ENCODE results near the gene LRRC71. TPM values are rescaled to one million over a fixed set of nuclear protein-coding genes. Genes with fewer than 3 reads are reported as not detected.

The LRRC71 gene
- polyA plus RNA-seq, 4 donors, result 0.07 to 0.13 TPM; not detected in 2

DNA sequence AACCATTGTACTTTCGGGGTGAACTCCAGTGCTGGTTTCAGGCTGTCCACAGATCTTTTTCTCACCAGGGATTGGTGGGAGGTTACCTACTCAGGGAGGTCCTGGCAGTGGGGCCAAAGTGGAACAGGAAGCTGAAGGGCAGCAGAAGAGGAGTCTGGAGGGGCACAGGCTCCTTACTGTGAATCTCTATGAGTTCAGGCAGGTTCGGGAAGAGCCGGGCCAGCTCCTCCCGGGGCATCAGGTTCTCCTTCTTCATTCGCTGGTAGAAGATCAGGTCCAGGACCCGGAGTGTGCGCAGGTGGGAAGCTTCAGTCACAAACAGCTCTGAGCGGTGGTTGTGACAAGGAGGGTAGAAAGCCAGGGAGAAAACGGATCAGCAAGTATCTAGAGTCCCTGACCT lies 26.7 kb downstream of the LRRC71 start:
- Histone ChIP-seq H3K36me3 (ENCODE audit: control insufficient read depth in 3 of 3, insufficient read depth in 2 of 3, low read depth in 1 of 3, low read length in 3 of 3) (peaks cover 8 to 82% (median 14%) of the 10 kb centered on the region in 3 donors), H3K4me3 (ENCODE audit: low read depth in 1 of 3, low read length in 3 of 3) (no peak overlapping the region), H3K27me3 (ENCODE audit: control insufficient read depth in 3 of 3, insufficient read depth in 3 of 3, low read length in 3 of 3) (no peaks in the 10 kb centered on the region), H3K4me1 (ENCODE audit: control insufficient read depth in 3 of 3, insufficient read depth in 2 of 3, low read depth in 1 of 3, low read length in 2 of 3) (no peaks in the 10 kb centered on the region), H3K9me3 (ENCODE audit: control insufficient read depth in 2 of 2, insufficient read depth in 1 of 2, low read depth in 1 of 2, low read length in 1 of 2) (no peaks in the 10 kb centered on the region), H3K27ac (ENCODE audit: low read depth in 1 of 3, low read length in 2 of 3) (no peak overlapping the region)
- 90 to 98% (median 93%) methylated on average over 9 of the region's 9 CpGs for WGBS, 3 donors
- no peak for DNase-seq
- FAIRE-seq, result no peak

DNA sequence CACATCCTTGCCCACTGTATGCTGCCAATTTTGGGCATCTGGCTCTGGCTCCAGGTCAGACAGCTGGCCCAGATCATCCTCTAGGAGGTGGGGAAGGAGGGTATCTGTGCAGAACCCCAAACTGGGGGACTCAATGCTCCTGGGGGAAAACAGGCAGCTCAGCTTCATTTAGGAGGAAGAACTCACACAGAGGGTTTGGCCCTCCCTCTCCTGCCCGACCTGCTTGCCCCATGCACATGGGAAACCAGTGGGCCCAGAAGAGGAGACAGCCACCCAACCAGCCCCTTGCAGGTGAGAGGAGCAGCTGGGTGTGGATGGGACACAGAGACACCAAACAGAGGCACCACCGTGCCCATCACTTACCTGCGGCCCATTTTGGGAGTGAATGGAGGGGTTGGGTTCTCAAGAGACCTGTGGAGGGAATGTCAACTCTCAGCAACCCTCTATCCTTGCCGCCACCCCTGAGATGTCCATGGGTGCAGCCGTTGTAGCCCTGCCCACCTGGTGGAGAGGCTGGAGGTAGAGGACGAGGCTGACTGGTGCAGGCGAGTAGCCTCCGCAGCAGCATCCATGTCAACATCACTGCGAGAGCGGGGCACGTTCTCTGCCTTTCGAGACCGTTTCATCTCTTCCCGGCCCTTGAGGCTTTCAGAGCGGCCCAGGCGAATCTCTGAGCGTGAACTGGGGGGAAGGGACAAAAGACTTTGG lies 27.5 kb downstream of the LRRC71 start:
- DNase-seq, result no peak
- no peak for FAIRE-seq

DNA sequence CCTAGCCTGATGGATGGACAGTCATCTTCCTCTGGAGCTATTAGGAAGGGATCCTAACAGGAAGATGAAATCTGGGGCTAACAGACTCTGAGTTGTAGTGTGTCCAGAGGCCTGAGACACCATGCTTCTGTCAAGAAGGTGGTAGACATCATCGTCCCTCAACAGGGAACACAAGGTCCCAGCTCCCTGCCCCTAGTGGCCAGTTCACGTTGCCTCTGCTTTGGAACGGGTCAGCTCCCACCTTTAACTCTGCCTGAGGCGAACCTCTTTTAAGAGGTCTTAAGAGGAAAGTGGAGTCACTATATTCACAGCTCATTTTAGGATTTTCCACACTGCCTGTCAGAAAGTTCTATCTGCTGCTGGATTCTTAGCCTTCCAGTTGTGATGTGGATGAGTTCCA lies 28.3 kb downstream of the LRRC71 start:
- Histone ChIP-seq H3K27me3 (ENCODE audit: control insufficient read depth in 3 of 3, insufficient read depth in 3 of 3, low read length in 3 of 3) (no peaks in the 10 kb centered on the region), H3K4me1 (ENCODE audit: control insufficient read depth in 3 of 3, insufficient read depth in 2 of 3, low read depth in 1 of 3, low read length in 2 of 3) (no peaks in the 10 kb centered on the region), H3K36me3 (ENCODE audit: control insufficient read depth in 3 of 3, insufficient read depth in 2 of 3, low read depth in 1 of 3, low read length in 3 of 3) (peaks cover 2 to 78% (median 16%) of the 10 kb centered on the region in 3 donors), H3K9me3 (ENCODE audit: control insufficient read depth in 2 of 2, insufficient read depth in 1 of 2, low read depth in 1 of 2, low read length in 1 of 2) (no peaks in the 10 kb centered on the region), H3K4me3 (ENCODE audit: low read depth in 1 of 3, low read length in 3 of 3) (no peak overlapping the region), H3K27ac (ENCODE audit: low read depth in 1 of 3, low read length in 2 of 3) (no peak overlapping the region)
- DNase-seq (no peak), FAIRE-seq (no peak)
- 78 to 87% (median 79%) methylated on average over 4 of the region's 4 CpGs for WGBS, 3 donors

More for the DNA sequence above, 27.5 kb downstream of the LRRC71 start:
- no peaks in the 10 kb centered on the region for H3K27me3 ChIP-seq (ENCODE audit: control insufficient read depth in 3 of 3, insufficient read depth in 3 of 3, low read length in 3 of 3)
- no peak overlapping the region for H3K27ac ChIP-seq (ENCODE audit: low read depth in 1 of 3, low read length in 2 of 3)
- no peaks in the 10 kb centered on the region for H3K9me3 ChIP-seq (ENCODE audit: control insufficient read depth in 2 of 2, insufficient read depth in 1 of 2, low read depth in 1 of 2, low read length in 1 of 2)
- 94 to 96% (median 95%) methylated on average over 17 of the region's 17 CpGs for WGBS, 3 donors
- no peaks in the 10 kb centered on the region for H3K4me1 ChIP-seq (ENCODE audit: control insufficient read depth in 3 of 3, insufficient read depth in 2 of 3, low read depth in 1 of 3, low read length in 2 of 3)
- H3K36me3 ChIP-seq (ENCODE audit: control insufficient read depth in 3 of 3, insufficient read depth in 2 of 3, low read depth in 1 of 3, low read length in 3 of 3), result peaks cover 2 to 82% (median 15%) of the 10 kb centered on the region in 3 donors
- no peak overlapping the region for H3K4me3 ChIP-seq (ENCODE audit: low read depth in 1 of 3, low read length in 3 of 3)

DNA sequence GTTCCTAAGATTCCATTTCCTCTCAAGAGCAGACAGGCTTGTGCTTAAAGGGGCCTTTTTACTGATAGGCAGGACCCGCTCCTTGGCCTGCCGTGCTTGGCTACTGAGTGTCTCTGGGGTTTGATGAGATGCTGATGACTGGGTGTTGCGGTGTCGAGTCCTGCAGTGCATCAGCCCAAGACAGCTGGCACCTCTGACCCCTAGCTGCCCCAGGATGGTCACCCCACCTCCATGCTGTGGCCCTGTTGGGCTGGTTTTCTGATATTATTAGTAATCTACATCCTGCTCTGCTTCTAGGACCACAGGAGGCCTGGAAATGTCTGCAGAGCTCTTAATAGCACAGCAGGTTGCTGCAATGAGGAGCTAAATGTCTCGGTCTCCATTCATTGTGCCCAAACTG lies 28.7 kb downstream of the LRRC71 start:
- WGBS, 3 donors, result 87 to 96% (median 95%) methylated on average over 5 of the region's 5 CpGs
- no peak for FAIRE-seq
- Histone ChIP-seq H3K4me1 (ENCODE audit: control insufficient read depth in 3 of 3, insufficient read depth in 2 of 3, low read depth in 1 of 3, low read length in 2 of 3) (no peaks in the 10 kb centered on the region), H3K27ac (ENCODE audit: low read depth in 1 of 3, low read length in 2 of 3) (no peak overlapping the region), H3K27me3 (ENCODE audit: control insufficient read depth in 3 of 3, insufficient read depth in 3 of 3, low read length in 3 of 3) (no peaks in the 10 kb centered on the region), H3K9me3 (ENCODE audit: control insufficient read depth in 2 of 2, insufficient read depth in 1 of 2, low read depth in 1 of 2, low read length in 1 of 2) (no peaks in the 10 kb centered on the region), H3K4me3 (ENCODE audit: low read depth in 1 of 3, low read length in 3 of 3) (no peak overlapping the region), H3K36me3 (ENCODE audit: control insufficient read depth in 3 of 3, insufficient read depth in 2 of 3, low read depth in 1 of 3, low read length in 3 of 3) (peaks cover 2 to 77% (median 16%) of the 10 kb centered on the region in 3 donors)
- DNase-seq, result no peak

DNA sequence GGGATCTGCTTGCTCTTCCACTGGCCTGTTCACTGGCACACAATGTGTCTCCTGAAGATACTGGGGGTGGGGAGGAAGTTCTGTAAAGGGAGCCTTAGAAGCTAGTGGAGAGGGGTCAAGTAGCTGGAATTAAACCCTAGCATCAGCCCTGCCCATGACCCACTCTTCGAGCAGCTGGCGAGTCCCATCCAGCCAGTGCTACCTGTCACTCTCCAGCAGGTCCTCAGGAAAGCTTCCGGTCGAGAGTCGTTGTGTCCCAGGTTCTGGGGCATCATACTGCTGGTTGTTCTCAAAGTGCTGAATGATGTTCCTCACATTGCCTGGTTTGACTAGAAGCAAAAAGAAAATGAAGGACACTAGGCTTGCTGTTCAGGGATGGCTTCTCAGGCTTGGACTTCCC lies 30.9 kb downstream of the LRRC71 start:
- Histone ChIP-seq H3K27me3 (ENCODE audit: control insufficient read depth in 3 of 3, insufficient read depth in 3 of 3, low read length in 3 of 3) (no peaks in the 10 kb centered on the region), H3K9me3 (ENCODE audit: control insufficient read depth in 2 of 2, insufficient read depth in 1 of 2, low read depth in 1 of 2, low read length in 1 of 2) (no peaks in the 10 kb centered on the region), H3K36me3 (ENCODE audit: control insufficient read depth in 3 of 3, insufficient read depth in 2 of 3, low read depth in 1 of 3, low read length in 3 of 3) (peaks cover 7 to 74% (median 10%) of the 10 kb centered on the region in 3 donors), H3K27ac (ENCODE audit: low read depth in 1 of 3, low read length in 2 of 3) (no peak overlapping the region), H3K4me1 (ENCODE audit: control insufficient read depth in 3 of 3, insufficient read depth in 2 of 3, low read depth in 1 of 3, low read length in 2 of 3) (no peaks in the 10 kb centered on the region), H3K4me3 (ENCODE audit: low read depth in 1 of 3, low read length in 3 of 3) (no peak overlapping the region)
- FAIRE-seq (no peak), DNase-seq (no peak)
- 91 to 96% (median 94%) methylated on average over 5 of the region's 5 CpGs for WGBS, 3 donors

DNA sequence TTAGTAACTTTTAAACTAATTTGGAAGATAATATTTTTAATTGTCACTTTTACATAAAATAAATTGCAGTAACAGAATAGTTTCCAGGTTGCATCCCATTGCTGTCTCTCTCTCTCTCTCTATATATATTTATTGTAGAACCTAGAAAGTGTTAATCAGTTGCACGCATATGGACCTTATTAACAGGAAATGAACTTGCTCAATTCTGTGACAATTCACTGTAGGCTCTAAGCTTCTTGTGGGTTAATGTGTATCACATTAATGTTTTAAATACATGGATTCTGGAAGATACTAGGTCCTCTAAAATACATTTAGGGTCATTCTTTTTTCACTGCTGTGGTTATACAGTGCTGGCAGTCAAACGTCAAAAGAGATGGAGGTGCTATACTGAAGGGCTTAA lies 33.1 kb downstream of the LRRC71 start:
- Histone ChIP-seq H3K27me3 (ENCODE audit: control insufficient read depth in 3 of 3, insufficient read depth in 3 of 3, low read length in 3 of 3) (no peaks in the 10 kb centered on the region), H3K9me3 (ENCODE audit: control insufficient read depth in 2 of 2, insufficient read depth in 1 of 2, low read depth in 1 of 2, low read length in 1 of 2) (no peaks in the 10 kb centered on the region), H3K36me3 (ENCODE audit: control insufficient read depth in 3 of 3, insufficient read depth in 2 of 3, low read depth in 1 of 3, low read length in 3 of 3) (peaks cover 7 to 64% (median 11%) of the 10 kb centered on the region in 3 donors), H3K4me1 (ENCODE audit: control insufficient read depth in 3 of 3, insufficient read depth in 2 of 3, low read depth in 1 of 3, low read length in 2 of 3) (no peaks in the 10 kb centered on the region), H3K27ac (ENCODE audit: low read depth in 1 of 3, low read length in 2 of 3) (no peak overlapping the region), H3K4me3 (ENCODE audit: low read depth in 1 of 3, low read length in 3 of 3) (no peak overlapping the region)
- DNase-seq (no peak), FAIRE-seq (no peak)
- WGBS, 3 donors, result 81 to 92% (median 85%) methylated on average over 2 of the region's 2 CpGs

DNA sequence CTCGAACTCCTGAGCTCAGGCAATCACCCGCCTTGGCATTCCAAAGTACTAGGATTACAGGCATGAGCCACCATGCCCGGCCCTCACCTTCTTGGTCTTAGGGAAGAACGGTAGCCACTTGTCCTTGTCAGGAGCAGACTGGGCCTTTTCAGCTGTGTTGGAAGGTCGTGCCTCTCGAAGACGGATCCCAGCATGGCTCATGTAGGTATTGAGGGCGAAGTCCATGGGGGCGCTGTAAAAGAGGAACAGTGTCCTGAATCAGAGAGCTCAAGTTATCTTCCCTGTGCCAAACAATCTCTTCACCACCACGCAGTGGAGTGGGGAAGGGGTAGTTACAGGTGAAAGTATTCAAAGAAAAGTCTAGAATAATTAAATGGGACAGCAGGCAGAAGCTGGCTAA lies 35.9 kb downstream of the LRRC71 start:
- peak; percentile 25 to 63 for DNase-seq
- 56 to 78% (median 58%) methylated on average over 10 of the region's 10 CpGs for WGBS, 3 donors

DNA sequence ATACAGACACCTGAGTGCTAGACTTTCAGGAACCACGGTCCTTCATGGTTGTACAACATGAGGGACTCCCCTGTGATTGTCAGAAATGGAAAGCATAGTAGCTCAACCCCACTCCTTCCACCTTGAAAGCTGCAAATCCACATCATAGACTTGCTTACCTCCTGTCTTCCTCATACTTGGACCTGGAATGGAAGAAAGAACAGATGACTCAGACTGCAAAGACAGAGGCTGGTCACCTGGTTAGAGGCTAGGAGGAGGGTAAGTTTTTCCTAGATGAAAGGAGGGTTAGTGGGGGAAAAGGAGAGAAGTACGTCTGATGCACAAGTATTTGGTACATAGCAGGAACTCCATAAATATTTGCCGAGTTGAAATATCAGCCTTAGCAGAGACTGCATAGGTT lies 37.2 kb downstream of the LRRC71 start:
- no peak for DNase-seq
- 78 to 86% (median 81%) methylated on average over 3 of the region's 3 CpGs for WGBS, 3 donors
- H3K4me1 ChIP-seq (ENCODE audit: control insufficient read depth in 3 of 3, insufficient read depth in 2 of 3, low read depth in 1 of 3, low read length in 2 of 3), result no peaks in the 10 kb centered on the region
- no peaks in the 10 kb centered on the region for H3K27me3 ChIP-seq (ENCODE audit: control insufficient read depth in 3 of 3, insufficient read depth in 3 of 3, low read length in 3 of 3)
- peak overlapping the region in 1 of 3 donors; percentile 6 for H3K27ac ChIP-seq (ENCODE audit: low read depth in 1 of 3, low read length in 2 of 3)
- H3K36me3 ChIP-seq (ENCODE audit: control insufficient read depth in 3 of 3, insufficient read depth in 2 of 3, low read depth in 1 of 3, low read length in 3 of 3), result peaks cover 6 to 75% (median 17%) of the 10 kb centered on the region in 3 donors
- H3K4me3 ChIP-seq (ENCODE audit: low read depth in 1 of 3, low read length in 3 of 3), result no peak overlapping the region
- no peak for FAIRE-seq
- H3K9me3 ChIP-seq (ENCODE audit: control insufficient read depth in 2 of 2, insufficient read depth in 1 of 2, low read depth in 1 of 2, low read length in 1 of 2), result no peaks in the 10 kb centered on the region

More for the DNA sequence above, 35.9 kb downstream of the LRRC71 start:
- no peaks in the 10 kb centered on the region for H3K4me1 ChIP-seq (ENCODE audit: control insufficient read depth in 3 of 3, insufficient read depth in 2 of 3, low read depth in 1 of 3, low read length in 2 of 3)
- H3K27ac ChIP-seq (ENCODE audit: low read depth in 1 of 3, low read length in 2 of 3), result no peak overlapping the region
- no peak for FAIRE-seq
- no peaks in the 10 kb centered on the region for H3K9me3 ChIP-seq (ENCODE audit: control insufficient read depth in 2 of 2, insufficient read depth in 1 of 2, low read depth in 1 of 2, low read length in 1 of 2)
- H3K27me3 ChIP-seq (ENCODE audit: control insufficient read depth in 3 of 3, insufficient read depth in 3 of 3, low read length in 3 of 3), result no peaks in the 10 kb centered on the region
- H3K36me3 ChIP-seq (ENCODE audit: control insufficient read depth in 3 of 3, insufficient read depth in 2 of 3, low read depth in 1 of 3, low read length in 3 of 3), result peaks cover 6 to 74% (median 12%) of the 10 kb centered on the region in 3 donors
- no peak overlapping the region for H3K4me3 ChIP-seq (ENCODE audit: low read depth in 1 of 3, low read length in 3 of 3)

All from small intestine (tissue), 7 donors.